Measurements from ENCODE around the gene RRP15. TPM values are rescaled to one million over a fixed set of nuclear protein-coding genes. Genes with fewer than 3 reads are reported as not detected.

The RRP15 gene
- total and polyA plus RNA-seq, 8 donors, result 13.8 to 31.7 (median 26.7) TPM

- Histone ChIP-seq H3K36me3 (no peaks in the 10 kb centered on the region), H3K27me3 (peaks cover 0 to 43% of the 10 kb centered on the region in 2 donors), H3K9me3 (no peaks in the 10 kb centered on the region), H3K27ac (peak overlapping the region; percentile 73 to 86), H3K4me1 (peaks cover 4 to 41% of the 10 kb centered on the region in 2 donors), H3K4me3 (peak overlapping the region; percentile 54 to 64)
- DNase-seq, result peak in 2 of 4 donors; percentile 42 to 50
- ATAC-seq, result peak; percentile 16
- intact Hi-C loops (cut with DNase I), result loop anchor here in 1 of 2 donors (10.0 kb wide), 1 partner anchor 718 kb away; no protein-coding TSS in a partner anchor
- TF ChIP-seq, protein P1, sequence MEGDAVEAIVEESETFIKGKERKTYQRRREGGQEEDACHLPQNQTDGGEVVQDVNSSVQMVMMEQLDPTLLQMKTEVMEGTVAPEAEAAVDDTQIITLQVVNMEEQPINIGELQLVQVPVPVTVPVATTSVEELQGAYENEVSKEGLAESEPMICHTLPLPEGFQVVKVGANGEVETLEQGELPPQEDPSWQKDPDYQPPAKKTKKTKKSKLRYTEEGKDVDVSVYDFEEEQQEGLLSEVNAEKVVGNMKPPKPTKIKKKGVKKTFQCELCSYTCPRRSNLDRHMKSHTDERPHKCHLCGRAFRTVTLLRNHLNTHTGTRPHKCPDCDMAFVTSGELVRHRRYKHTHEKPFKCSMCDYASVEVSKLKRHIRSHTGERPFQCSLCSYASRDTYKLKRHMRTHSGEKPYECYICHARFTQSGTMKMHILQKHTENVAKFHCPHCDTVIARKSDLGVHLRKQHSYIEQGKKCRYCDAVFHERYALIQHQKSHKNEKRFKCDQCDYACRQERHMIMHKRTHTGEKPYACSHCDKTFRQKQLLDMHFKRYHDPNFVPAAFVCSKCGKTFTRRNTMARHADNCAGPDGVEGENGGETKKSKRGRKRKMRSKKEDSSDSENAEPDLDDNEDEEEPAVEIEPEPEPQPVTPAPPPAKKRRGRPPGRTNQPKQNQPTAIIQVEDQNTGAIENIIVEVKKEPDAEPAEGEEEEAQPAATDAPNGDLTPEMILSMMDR (IDR thresholded peaks at IDR 0.05), result no peak
These were observed 61.5 kb downstream of the RRP15 start for GRCh38 chr1:218346391-218347204.

- intact Hi-C loops (cut with DNase I), result loop anchor here in 1 of 2 donors (10.0 kb wide), 1 partner anchor 717 kb away; no protein-coding TSS in a partner anchor
- ATAC-seq (peak; percentile 5), DNase-seq (peak in 2 of 4 donors; percentile 75 to 83)
- Histone ChIP-seq H3K4me3 (peak overlapping the region; percentile 54 to 64), H3K36me3 (no peaks in the 10 kb centered on the region), H3K27me3 (peaks cover 0 to 43% of the 10 kb centered on the region in 2 donors), H3K4me1 (peaks cover 4 to 47% of the 10 kb centered on the region in 2 donors), H3K27ac (peak overlapping the region; percentile 73 to 86), H3K9me3 (no peaks in the 10 kb centered on the region)
- TF ChIP-seq, protein P1 (IDR thresholded peaks at IDR 0.05), result no peak
These were observed 62.2 kb downstream of the RRP15 start for GRCh38 chr1:218347336-218347722.

DNA sequence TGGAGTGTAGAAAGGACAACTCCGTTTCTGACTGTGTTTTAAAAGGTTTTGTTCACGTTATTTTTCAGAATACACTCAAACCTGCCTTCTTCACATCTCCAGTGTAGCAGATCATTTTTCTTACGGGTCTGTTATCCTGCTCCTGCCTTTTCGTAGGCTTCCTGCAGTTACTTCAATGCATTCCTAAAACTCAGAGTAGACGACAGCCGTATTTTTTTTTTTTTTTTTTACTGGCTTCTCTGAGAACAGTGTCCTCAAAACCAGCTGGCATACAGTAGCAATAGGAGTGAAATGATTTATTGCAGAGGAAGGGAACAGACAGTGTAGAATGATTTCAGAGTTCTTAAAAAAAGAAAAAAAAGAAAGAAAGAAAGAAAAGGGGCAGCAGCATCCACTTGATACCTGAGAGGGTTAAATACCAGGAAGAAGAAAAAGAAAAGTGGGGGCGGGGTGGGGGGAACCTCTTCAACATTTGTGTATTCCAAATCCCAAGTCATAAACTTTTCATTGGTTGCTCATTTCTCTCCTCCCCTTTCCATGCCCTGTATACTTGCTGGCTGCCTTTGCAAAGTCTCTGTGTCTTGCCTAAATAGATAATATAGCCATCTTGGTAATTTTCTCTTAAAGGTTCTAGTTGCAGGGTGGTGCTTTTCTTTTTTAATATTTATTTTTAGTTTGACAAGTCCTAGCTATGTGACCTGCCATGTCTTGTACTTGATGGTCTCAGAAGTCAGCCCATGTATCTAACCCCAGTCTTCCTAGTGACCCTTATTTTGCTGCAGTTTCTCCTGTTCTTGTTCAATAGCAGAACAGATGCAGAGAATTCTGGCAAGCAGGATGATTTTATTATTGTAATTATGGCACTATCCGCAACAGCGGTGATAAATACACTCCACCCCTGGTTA is 62.9 kb downstream of the RRP15 start:
- DNase-seq (peak in 2 of 4 donors; percentile 77 to 90), ATAC-seq (peak; percentile 31)
- H3K36me3 ChIP-seq, result no peaks in the 10 kb centered on the region
- peak overlapping the region; percentile 73 to 86 for H3K27ac ChIP-seq
- intact Hi-C loops (cut with DNase I), result loop anchor here in 1 of 2 donors (10.0 kb wide), 1 partner anchor 717 kb away; no protein-coding TSS in a partner anchor
- H3K4me1 ChIP-seq, result peaks cover 4 to 47% of the 10 kb centered on the region in 2 donors
- peaks cover 0 to 43% of the 10 kb centered on the region in 2 donors for H3K27me3 ChIP-seq
- no peaks in the 10 kb centered on the region for H3K9me3 ChIP-seq
- TF ChIP-seq, protein P1 (IDR thresholded peaks at IDR 0.05), result no peak
- H3K4me3 ChIP-seq, result peak overlapping the region; percentile 54 to 64

- H3K9me3 ChIP-seq, result no peaks in the 10 kb centered on the region
- intact Hi-C loops (cut with DNase I), result loop anchor here in 1 of 2 donors (10.0 kb wide), 1 partner anchor 716 kb away; no protein-coding TSS in a partner anchor
- DNase-seq (no peak), ATAC-seq (no peak)
- no peaks in the 10 kb centered on the region for H3K36me3 ChIP-seq
- peaks cover 0 to 43% of the 10 kb centered on the region in 2 donors for H3K27me3 ChIP-seq
- H3K4me3 ChIP-seq, result peak overlapping the region; percentile 54 to 64
- TF ChIP-seq, protein P1 (IDR thresholded peaks at IDR 0.05), result no peak
- H3K4me1 ChIP-seq, result peaks cover 4 to 47% of the 10 kb centered on the region in 2 donors
- peak overlapping the region; percentile 73 to 86 for H3K27ac ChIP-seq
These were observed 63.6 kb downstream of the RRP15 start for GRCh38 chr1:218348628-218349071.
